Dedifferentiated amniotic fluid mesenchymal stem cell (primary cell): ENCODE measurements around the gene UBE3C.

ENCODE experiments used
- DNase-seq: peaks from one replicate; pipeline ENCODE4 v3.0.0-alpha.2; 2016; ENCODE audit errors: extremely low spot score

UBE3C gene

GRCh38 chr7:157177333-157177982, 38.7 kb downstream of the UBE3C start:
- DNase-seq = no peak

- no peak for DNase-seq
These were observed 39.3 kb downstream of the UBE3C start for GRCh38 chr7:157177983-157178381.

- no peak for DNase-seq
These were observed 45.1 kb downstream of the UBE3C start for GRCh38 chr7:157183832-157184231.

GRCh38 chr7:157188091-157188665, 49.5 kb downstream of the UBE3C start:
- DNase-seq = no peak

- no peak for DNase-seq
These were observed 50.7 kb downstream of the UBE3C start for GRCh38 chr7:157189405-157189804.

GRCh38 chr7:157192861-157193260, 54.1 kb downstream of the UBE3C start:
- DNase-seq = no peak

GRCh38 chr7:157193274-157193673, 54.5 kb downstream of the UBE3C start:
- no peak for DNase-seq

GRCh38 chr7:157194948-157195347, 56.2 kb downstream of the UBE3C start:
- DNase-seq = no peak

GRCh38 chr7:157195868-157196267, 57.1 kb downstream of the UBE3C start:
- DNase-seq = no peak

- DNase-seq = no peak
These were observed 65.4 kb downstream of the UBE3C start for GRCh38 chr7:157204134-157204533.

GRCh38 chr7:157205438-157205837, 66.7 kb downstream of the UBE3C start:
- DNase-seq = no peak

GRCh38 chr7:157208571-157209413, 70.1 kb downstream of the UBE3C start:
- no peak for DNase-seq

GRCh38 chr7:157210682-157211081, 72.0 kb downstream of the UBE3C start:
- DNase-seq = no peak

- DNase-seq = no peak
These were observed 73.0 kb downstream of the UBE3C start for GRCh38 chr7:157211690-157212089.

- DNase-seq = no peak
These were observed 80.4 kb downstream of the UBE3C start for GRCh38 chr7:157219154-157219553.

GRCh38 chr7:157220916-157221569, 82.3 kb downstream of the UBE3C start:
- DNase-seq = no peak

- DNase-seq = no peak
These were observed 84.0 kb downstream of the UBE3C start for GRCh38 chr7:157222687-157223086.

- DNase-seq = no peak
These were observed 85.9 kb downstream of the UBE3C start for GRCh38 chr7:157224627-157225026.

- DNase-seq = no peak
These were observed 90.2 kb downstream of the UBE3C start for GRCh38 chr7:157228864-157229422.

- DNase-seq = no peak
These were observed 95.0 kb downstream of the UBE3C start for GRCh38 chr7:157233677-157234076.

GRCh38 chr7:157234271-157234670, 95.5 kb downstream of the UBE3C start:
- DNase-seq = no peak
